Muscle of back (tissue), 11 donors: ENCODE data around the gene SPRTN. TPM values are rescaled to one million over a fixed set of nuclear protein-coding genes. Genes with fewer than 3 reads are reported as not detected.
A peak's percentile ranks its signal among the peaks of the same experiment; 100 is the strongest.
"Not testable (repeated sequence)": the region's sequence is repeated elsewhere in the genome, so short reads cannot be mapped to it uniquely, and the experiment has no call there.

Source experiments
- DNase-seq, 3 donors: peaks; one replicate each; pipeline versions ENCODE4 v3.0.0 to v3.0.0-alpha.2; 2013
- polyA plus RNA-seq, 10 donors: library from polyadenylated mRNA; unstranded; fragments of 120-200 nt; gene quantifications; one replicate each; pipeline ENCODE4 v1.2.1, GENCODE V29; 2013; ENCODE audit not compliant: insufficient read length in 10 of 10

Gene SPRTN
- polyA plus RNA-seq, 10 donors = 6.3 to 10.3 (median 8.5) TPM

- no peak for DNase-seq
These were observed 3.1 kb upstream of the SPRTN start for GRCh38 chr1:231334952-231335351.

DNA sequence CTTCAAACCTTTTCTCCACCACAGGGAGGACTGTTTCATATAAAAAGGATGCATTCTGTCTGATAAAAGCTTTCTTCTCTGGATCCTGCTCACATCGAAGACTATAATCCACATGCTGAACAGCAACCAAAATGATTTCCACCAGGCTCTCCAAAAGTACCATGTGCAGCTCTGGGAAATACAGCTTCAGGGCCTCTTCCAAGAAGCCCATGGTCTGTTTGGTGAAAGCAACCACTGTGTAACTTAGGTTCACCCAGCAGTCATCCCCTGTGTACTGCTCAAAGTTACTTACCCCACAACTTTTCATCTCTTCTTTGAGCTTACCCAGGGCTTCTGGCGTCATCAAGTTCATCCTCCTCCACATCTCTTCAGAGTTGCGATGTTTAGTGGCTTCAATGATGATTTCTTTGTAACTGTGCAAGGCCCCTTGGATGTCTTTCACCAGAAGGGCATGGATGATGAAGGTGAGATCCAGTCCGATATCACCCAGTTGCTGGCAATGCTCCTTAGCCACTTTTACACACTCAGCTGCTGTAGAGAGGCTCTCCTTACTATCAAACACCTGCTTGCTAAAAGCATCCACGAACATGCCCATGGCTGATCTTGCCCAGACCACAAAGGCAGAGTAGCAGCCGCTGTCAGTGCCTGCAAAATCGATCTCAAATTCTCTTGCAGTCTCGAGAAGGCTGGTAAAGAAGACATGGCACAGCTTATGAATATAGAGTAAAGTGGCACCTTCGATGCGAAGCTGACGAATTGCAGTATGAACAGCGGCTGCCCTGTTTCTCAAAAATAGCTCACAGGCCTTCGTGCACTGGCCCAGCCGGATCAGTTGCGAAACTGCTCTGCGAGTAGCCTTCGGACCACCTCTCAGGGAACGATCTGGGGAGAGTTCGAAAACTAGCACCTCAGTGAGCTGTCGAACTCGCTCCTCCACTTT lies 2.2 kb upstream of the SPRTN start:
- DNase-seq = peak in 1 of 3 donors; percentile 7

- DNase-seq = no peak
These were observed 1.0 kb upstream of the SPRTN start for GRCh38 chr1:231337043-231337471.

DNA sequence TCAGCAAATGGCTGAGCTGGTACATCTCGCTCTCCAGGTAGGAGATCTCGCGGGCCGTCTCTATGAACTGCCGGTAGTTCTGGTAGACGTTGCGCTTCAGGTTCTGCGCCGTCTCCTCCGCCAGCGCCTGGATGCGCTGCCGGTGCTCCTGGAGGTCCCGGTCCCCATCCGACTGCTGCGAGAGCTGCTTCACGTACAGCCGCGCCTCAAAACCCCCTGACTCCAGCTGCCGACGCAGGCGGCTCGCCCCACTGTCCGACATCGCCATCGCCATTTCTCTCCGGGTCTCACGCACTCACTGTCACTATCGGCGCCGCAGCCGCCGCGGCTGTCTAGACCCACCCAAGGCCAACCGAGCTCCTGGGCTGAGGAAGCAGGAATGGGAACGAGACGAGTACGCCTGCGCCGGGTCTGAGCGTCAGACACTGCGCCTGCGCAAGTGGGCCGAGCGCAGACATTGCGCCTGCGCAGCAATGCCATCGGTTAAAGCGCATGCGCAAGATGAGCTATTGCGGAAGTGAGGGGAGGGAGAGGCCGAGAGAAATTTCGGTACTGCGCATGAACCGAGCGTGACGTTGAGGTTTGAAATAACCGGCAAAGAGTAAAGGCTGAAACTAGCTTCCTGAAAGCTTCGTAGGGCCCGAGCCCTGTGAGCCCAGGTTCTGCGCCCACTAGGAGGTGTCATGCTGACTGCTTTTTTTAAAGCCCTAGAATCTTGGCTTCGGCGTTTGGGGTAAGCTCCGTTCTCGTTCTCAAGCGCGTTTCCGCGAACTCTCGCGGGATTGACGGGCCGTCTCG lies 422 bp upstream of the SPRTN start, which contains the start of gene EXOC8:
EXOC8 (minus strand) TSS at position 381 of the 798 bp plus-strand sequence; CDS start at position 274, 107 bp downstream.
- DNase-seq = peak; percentile 98 to 100 (median 100)

DNA sequence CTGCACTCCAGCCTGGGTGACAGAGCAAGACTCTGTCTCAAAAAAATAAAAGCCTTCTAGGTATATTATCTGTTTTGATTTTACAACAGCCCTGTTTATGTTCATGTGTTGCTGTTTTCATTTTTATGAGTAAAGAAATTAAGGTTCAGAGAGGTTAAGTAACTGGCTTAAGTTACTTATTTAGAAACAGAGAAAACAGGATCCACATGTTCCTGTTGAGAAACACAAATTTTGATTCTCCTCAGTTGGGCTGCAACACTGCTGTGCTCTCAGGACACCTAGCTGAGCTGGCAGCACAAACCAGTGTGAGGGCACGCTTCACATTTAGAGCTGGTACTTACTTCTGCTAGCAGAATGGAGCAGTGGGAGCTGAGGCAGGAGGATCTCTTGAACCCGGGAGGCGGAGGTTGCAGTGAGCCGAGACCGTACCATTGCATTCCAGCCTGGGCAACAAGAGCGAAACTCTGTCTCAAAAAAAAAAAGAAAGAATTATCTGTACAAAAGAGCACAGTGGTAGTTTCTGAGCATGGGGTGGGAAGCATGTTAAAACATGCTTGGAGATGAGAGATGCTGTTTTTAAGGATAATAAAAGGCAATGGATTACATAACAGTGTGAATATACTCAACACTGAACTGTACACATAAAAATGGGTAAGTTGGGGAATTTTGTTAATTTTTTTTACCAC lies 2.4 kb downstream of the SPRTN start:
- DNase-seq = no peak

DNA sequence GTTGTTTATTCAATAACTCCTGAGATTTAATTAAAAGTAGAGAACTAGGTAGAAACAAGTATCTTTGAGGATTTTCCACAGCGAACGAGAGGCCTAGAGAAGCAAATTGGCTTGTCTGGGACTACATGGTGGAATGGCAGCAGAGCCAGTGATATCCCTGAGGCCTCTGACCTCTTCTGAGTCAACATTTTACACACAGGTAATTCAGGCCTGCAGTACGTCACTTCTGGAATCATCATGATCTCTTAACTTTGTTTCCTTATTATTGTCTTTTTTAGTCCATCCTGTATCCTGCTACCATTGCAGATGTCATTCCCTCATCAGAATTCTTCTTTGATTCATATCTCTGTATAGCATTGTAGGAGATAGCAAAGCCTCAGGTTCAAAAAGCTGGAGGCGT lies 9.9 kb downstream of the SPRTN start:
- no peak for DNase-seq

DNA sequence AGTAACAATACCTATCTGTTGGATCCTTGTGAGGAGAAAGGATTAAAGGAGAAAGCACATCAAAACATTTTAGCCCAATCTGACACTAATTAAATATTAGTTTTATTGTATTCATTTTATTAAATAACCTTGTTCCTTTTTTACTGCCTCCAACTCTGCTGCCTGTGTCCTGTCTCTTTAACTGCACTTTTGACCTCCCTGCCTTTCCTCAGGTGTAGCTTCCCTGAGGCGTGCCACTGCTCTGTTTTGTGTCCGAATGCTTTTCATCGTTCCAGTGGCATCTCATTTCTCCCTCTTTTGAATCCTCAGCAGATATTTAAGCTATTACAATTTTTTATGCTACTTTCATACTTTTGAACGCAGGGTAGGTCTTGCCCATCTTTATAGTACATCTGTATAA lies 10.3 kb downstream of the SPRTN start:
- no peak for DNase-seq

DNA sequence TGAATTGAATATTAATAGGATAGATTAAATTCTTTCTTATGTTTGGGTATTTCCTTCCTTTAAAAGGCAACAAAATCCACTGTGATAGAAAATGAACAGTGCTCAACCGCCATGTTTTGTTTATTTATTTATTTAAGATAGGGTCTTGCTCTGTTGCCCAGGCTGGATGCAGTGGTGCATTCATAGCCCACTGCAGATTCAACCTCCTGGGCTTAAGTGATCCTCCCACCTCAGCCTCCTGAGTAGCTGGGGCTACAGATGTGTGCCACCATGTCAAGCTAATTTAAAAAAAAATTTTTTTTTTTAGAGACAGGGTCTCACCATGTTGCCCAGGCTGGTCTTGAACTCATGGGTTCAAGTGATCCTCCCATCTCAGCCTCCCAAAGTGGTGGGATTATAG lies 10.8 kb downstream of the SPRTN start:
- DNase-seq = not testable (repeated sequence)

GRCh38 chr1:231351816-231352215 lies 13.7 kb downstream of the SPRTN start:
- DNase-seq = peak in 1 of 3 donors; percentile 11

GRCh38 chr1:231353086-231353485 lies 15.0 kb downstream of the SPRTN start:
- DNase-seq = no peak

GRCh38 chr1:231354330-231355020 lies 16.4 kb downstream of the SPRTN start:
- DNase-seq = no peak

- DNase-seq = no peak
These were observed 17.1 kb downstream of the SPRTN start for GRCh38 chr1:231355171-231355570.

GRCh38 chr1:231357187-231357772 lies 19.2 kb downstream of the SPRTN start:
- DNase-seq = no peak

GRCh38 chr1:231357831-231358354 lies 19.8 kb downstream of the SPRTN start:
- peak; percentile 53 to 78 (median 64) for DNase-seq

GRCh38 chr1:231359113-231359512 lies 21.0 kb downstream of the SPRTN start:
- peak in 2 of 3 donors; percentile 18 to 60 for DNase-seq

DNA sequence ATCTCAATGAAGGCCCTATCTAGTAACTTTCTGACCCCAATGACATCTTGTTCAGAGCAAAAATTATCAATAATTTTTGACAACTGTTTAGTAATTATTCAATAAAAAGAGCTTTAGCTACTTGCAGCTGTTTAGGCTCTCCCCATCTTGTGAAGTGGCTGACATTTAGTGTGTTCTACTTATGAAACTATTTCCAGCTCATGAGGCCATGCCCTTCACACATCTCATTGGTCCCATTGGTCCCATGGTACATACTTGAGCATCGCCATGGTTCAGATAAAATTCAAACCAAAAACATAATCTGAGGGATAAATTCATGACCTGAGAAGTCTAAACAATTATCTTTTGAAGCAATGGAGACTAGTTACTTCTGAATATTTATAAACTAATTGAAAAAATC lies 24.2 kb downstream of the SPRTN start:
- no peak for DNase-seq

DNA sequence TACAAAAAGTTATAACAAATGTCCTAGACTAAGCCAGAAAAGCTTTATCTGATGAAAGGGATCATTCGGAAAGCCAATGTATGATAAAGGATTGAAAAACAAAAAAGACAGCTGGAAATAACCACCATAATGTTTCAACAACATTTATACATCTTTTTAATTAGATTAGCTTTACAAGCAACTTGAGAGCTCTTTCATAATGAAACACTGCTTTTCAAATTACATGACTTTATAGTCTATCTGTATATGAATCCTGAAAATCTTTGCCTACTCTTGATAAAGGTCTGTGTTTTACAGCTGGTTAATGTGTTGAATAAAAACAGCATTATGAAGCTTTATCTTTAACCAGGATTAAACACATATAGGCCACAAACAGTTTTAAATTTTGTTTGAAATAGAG lies 25.5 kb downstream of the SPRTN start:
- no peak for DNase-seq

- DNase-seq = no peak
These were observed 26.1 kb downstream of the SPRTN start for GRCh38 chr1:231364192-231364591.

DNA sequence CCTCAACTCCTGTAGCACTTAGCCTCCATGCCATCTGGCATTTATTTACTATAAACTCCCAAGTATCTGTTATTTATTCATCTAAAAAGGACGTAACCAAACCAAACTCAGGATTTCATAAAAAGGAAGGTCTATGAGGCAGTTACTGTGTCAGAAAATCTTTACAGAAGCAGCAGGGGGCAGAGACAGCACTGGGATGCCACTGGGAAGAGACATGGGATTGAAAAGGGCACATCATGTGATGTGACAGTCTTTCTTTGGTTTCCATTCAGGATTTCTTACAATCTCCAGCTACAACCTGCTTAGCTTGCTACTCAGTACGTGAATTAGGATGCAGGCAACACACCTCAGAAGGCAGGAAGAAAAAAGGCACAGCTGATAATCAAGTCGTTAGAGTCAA lies 31.2 kb downstream of the SPRTN start:
- no peak for DNase-seq

GRCh38 chr1:231372501-231372900 lies 34.4 kb downstream of the SPRTN start:
- DNase-seq = no peak

GRCh38 chr1:231374394-231374793 lies 36.3 kb downstream of the SPRTN start:
- no peak for DNase-seq
